T-helper 2 cell treated with Interferon-gamma antibody and Interleukin-4, amounts not matched to agents 5 μg/mL and 100 μg/mL, for 36 hours (primary cell): Measurements from ENCODE around the gene MAPK4.

Source experiments
- DNase-seq: peaks from one replicate; pipeline ENCODE4 v3.0.0; 2021; ENCODE audit warnings: low spot score
- H3K27ac Mint-ChIP-seq: one replicate; pipeline ENCODE4 v1.8.0; 2021; ENCODE audit warnings: mild to moderate bottlenecking, mixed read lengths
- H3K27me3 Mint-ChIP-seq: one replicate; pipeline ENCODE4 v1.8.0; 2021; ENCODE audit warnings: low read depth, mixed read lengths
- H3K36me3 Mint-ChIP-seq: one replicate; pipeline ENCODE4 v1.8.0; 2021; ENCODE audit warnings: low read depth, mixed read lengths
- H3K4me1 Mint-ChIP-seq: one replicate; pipeline ENCODE4 v1.8.0; 2021; ENCODE audit warnings: low read depth, mixed read lengths
- H3K4me3 Mint-ChIP-seq: one replicate; pipeline ENCODE4 v1.8.0; 2022; ENCODE audit warnings: mild to moderate bottlenecking, moderate library complexity, mixed read lengths
- H3K9me3 Mint-ChIP-seq: one replicate; pipeline ENCODE4 v1.8.0; 2021; ENCODE audit warnings: mixed read lengths

MAPK4 gene

DNA sequence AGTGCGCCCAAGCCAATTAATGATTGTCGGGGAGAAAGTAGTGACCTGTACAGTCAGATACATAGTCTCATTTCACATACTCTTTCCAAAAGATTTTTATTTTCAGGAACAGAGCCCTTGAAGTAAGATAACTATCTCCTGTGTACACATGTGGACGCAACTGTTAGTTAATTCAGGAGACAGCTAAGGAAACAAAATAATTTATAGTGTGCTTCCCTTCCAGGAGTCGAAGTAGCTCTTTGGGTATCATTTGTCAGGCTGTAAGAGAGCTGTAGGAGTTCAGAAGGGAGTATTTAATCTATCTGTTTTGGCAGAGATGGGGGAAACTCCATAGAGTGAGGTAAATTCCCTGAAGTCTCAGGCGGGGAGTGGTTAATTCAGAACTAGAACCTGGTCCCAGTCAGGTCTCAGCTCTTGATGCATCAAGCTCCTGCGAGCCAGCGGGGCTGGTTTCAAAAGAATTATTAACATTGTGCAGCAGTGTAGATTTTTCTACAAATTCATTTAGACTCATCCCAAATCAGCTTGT is 63.0 kb downstream of the MAPK4 start:
- Mint-ChIP-seq H3K27ac (no peak overlapping the region), H3K27me3 (peaks cover 2% of the 10 kb centered on the region), H3K36me3 (no peaks in the 10 kb centered on the region), H3K4me3 (no peak overlapping the region), H3K9me3 (no peaks in the 10 kb centered on the region), H3K4me1 (no peaks in the 10 kb centered on the region)
- DNase-seq = no peak

DNA sequence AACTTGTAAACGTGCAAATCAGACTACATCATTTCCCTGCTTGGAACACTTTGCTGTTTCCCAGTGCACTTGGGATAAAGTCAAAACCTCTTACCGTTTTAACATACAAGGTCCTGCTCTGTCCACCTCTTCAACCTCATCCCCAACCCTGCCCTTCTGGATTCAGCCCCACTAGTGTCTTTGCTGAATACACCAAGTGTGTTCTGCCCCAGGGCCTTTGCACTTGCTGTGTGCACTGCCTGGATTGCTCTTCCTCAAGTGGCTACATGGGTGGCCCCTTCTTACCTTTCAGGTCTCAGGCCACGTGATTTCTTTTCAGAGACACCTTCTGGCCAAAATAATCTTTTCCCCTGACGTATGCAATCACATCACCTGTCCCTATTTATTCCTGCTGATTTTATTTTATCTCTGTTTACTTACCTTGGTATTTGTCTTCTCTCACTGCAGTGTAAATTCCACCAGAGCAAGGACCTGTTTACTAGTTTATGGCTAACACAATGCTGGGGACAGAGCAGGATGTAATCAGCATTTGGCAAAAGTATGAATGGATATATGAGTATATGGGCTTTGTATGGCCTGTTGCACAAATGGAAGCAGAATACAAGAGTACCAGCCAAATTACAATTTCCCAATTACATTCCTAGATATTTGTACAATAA is 63.9 kb downstream of the MAPK4 start:
- H3K9me3 Mint-ChIP-seq = no peaks in the 10 kb centered on the region
- H3K36me3 Mint-ChIP-seq = no peaks in the 10 kb centered on the region
- no peak overlapping the region for H3K4me3 Mint-ChIP-seq
- H3K27me3 Mint-ChIP-seq = peaks cover 2% of the 10 kb centered on the region
- H3K27ac Mint-ChIP-seq = no peak overlapping the region
- no peak for DNase-seq
- no peaks in the 10 kb centered on the region for H3K4me1 Mint-ChIP-seq

DNA sequence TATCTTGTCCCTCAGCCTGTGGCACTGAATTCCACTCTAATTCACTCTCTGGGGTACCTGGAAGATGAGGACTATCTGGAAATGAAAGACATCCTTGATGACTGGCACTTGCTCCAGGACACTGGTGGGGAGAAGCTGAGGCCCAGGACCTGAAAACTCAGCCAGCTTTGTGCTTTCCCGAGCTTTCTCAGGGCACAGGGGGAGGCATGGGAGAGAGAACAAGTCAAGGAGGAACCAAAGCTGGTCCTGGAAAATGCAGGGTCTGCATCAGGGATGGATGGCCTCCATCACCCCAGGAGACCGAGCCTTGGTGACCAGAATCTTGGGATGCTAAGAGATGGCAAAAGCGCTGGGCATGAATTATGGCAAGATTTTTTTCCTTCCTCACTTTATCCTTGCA is 65.1 kb downstream of the MAPK4 start:
- no peaks in the 10 kb centered on the region for H3K4me1 Mint-ChIP-seq
- no peak overlapping the region for H3K27ac Mint-ChIP-seq
- no peak overlapping the region for H3K4me3 Mint-ChIP-seq
- peaks cover 2% of the 10 kb centered on the region for H3K27me3 Mint-ChIP-seq
- no peaks in the 10 kb centered on the region for H3K9me3 Mint-ChIP-seq
- H3K36me3 Mint-ChIP-seq = no peaks in the 10 kb centered on the region
- no peak for DNase-seq

DNA sequence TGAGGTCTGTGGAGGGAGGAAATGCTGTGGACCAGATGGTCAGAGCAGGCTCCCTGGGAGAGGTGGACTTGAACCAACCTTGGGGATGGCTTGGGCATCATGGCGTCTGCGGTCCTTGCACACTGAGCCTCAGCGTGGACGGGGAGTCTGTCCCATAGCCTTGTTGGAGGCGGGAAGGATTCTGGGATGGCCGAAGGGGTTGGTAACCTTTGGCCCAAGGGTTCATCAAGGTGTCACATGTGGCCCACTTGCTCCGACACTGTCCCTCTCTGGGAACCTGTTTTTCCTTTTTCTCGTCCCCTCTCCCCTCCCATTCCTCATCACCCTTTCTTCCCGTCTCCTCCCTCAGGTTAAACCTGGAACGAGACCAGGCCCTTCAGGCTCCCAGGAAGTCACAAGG is 66.4 kb downstream of the MAPK4 start:
- no peak for DNase-seq
- no peaks in the 10 kb centered on the region for H3K9me3 Mint-ChIP-seq
- no peak overlapping the region for H3K4me3 Mint-ChIP-seq
- H3K27me3 Mint-ChIP-seq = peaks cover 2% of the 10 kb centered on the region
- no peaks in the 10 kb centered on the region for H3K4me1 Mint-ChIP-seq
- no peaks in the 10 kb centered on the region for H3K36me3 Mint-ChIP-seq
- H3K27ac Mint-ChIP-seq = no peak overlapping the region

DNA sequence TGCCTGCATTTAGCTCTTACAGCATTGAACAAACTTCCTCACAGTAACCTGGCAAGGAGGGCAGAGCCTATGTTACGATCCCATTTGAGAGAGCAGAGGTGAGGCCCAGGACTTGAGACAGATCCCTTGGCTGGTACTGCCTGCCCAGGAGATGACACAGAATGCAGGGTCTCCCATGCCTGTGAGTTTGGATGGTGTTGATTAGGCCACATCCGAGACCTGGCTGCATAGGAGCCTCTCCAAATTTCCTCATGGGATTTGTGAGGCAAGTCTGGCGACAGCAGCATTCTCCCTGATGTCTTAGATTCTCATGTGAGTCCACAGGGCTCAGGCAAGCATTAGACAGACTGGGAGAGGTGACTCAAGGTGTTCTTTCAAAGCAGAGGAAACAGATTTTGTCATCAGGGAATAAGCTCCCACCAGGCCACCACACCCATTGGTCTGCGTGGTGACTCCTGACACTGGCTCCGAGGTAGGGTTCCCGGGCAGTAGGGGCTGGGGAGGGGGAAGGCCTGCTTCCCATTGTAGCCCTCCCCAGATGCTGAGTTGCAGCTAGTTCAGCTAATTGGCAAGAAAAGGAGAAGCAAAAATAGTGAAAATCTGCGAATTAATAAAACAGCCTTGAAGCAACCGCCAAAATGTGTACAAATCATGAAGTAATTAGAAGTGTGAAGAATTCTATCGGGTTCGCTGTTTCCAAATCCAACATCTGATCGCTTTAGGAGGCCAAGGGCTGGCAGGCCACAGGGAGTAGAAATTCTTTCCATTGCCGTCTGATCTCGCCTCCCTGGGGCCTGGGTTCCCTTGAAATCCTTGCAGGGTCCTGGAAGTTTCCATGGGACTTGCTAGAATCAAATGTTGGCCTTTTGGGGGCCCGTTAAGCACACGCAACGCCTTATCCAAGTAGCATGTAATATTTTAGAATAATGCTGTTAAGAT is 68.0 kb downstream of the MAPK4 start:
- no peak overlapping the region for H3K4me3 Mint-ChIP-seq
- H3K9me3 Mint-ChIP-seq = no peaks in the 10 kb centered on the region
- no peaks in the 10 kb centered on the region for H3K4me1 Mint-ChIP-seq

DNA sequence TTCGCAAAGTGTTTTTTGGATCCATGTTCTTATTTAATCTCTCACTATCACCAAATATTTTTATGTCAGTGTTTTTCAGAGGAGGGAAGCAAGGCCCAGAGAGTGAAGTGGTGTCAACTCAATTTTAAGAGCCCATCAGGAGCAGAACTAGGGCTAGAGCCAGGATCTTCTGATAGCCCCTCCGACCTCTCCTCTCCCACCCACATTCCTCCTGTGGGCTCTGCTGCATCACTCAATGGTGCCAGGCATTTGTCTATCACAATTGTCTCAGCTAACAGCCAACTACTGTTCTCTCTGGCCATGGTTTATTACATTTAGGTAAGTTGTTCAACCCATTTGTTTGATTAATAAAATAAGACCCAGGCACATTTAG is 68.6 kb downstream of the MAPK4 start:
- Mint-ChIP-seq H3K27me3 (no peaks in the 10 kb centered on the region), H3K36me3 (no peaks in the 10 kb centered on the region), H3K4me1 (no peaks in the 10 kb centered on the region), H3K27ac (no peak overlapping the region), H3K4me3 (no peak overlapping the region), H3K9me3 (no peaks in the 10 kb centered on the region)
- no peak for DNase-seq

More for the DNA sequence above, 68.0 kb downstream of the MAPK4 start:
- no peak for DNase-seq
- H3K27ac Mint-ChIP-seq = no peak overlapping the region
- H3K27me3 Mint-ChIP-seq = peaks cover 2% of the 10 kb centered on the region
- no peaks in the 10 kb centered on the region for H3K36me3 Mint-ChIP-seq

DNA sequence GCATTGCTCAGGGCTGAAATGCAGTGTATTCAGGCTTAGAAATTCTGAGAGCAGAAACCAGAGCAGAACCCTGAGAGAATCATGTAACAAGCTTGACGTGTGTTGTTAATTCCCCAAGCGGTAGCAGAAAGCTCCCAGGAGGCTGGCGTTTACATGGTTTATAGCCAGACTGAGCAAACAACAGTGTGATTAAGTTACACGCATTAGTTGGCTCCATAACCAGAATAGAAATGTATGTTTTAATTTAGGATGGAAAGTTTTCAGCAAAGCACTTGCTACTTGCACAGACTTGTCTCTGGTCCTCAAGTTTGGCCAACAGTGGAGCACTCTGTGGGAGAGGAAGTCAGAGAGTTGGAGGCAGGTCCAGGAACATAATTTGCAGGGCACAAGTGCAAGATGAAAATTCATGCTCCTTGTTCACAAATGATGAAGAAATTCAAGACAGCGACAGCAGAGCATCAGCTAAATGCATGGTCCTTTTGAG is 69.3 kb downstream of the MAPK4 start:
- H3K27me3 Mint-ChIP-seq = no peaks in the 10 kb centered on the region
- no peak overlapping the region for H3K27ac Mint-ChIP-seq
- no peaks in the 10 kb centered on the region for H3K9me3 Mint-ChIP-seq
- H3K36me3 Mint-ChIP-seq = no peaks in the 10 kb centered on the region
- no peak for DNase-seq
- no peak overlapping the region for H3K4me3 Mint-ChIP-seq
- no peaks in the 10 kb centered on the region for H3K4me1 Mint-ChIP-seq

DNA sequence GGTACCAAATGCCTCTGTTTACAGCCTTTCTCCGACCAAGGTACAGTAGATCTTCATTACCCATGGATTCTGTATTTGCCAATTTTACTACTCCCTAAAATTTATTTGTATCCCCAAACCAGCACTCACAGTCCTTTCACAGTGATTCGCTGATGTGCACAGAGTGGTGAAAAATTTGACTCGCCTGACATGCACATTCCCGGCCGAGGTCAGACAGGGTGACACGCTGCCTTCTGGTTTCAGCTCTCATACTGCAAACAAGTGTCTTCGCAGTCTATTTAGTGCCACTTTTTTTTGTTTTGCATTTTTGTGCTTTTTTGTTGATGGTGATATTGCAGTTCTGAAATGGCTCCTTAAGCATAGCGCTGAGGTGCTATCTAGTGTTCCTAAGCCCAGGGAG is 71.0 kb downstream of the MAPK4 start:
- H3K27me3 Mint-ChIP-seq = no peaks in the 10 kb centered on the region
- no peaks in the 10 kb centered on the region for H3K36me3 Mint-ChIP-seq
- no peak for DNase-seq
- no peaks in the 10 kb centered on the region for H3K9me3 Mint-ChIP-seq
- no peak overlapping the region for H3K27ac Mint-ChIP-seq
- H3K4me3 Mint-ChIP-seq = no peak overlapping the region
- no peaks in the 10 kb centered on the region for H3K4me1 Mint-ChIP-seq

DNA sequence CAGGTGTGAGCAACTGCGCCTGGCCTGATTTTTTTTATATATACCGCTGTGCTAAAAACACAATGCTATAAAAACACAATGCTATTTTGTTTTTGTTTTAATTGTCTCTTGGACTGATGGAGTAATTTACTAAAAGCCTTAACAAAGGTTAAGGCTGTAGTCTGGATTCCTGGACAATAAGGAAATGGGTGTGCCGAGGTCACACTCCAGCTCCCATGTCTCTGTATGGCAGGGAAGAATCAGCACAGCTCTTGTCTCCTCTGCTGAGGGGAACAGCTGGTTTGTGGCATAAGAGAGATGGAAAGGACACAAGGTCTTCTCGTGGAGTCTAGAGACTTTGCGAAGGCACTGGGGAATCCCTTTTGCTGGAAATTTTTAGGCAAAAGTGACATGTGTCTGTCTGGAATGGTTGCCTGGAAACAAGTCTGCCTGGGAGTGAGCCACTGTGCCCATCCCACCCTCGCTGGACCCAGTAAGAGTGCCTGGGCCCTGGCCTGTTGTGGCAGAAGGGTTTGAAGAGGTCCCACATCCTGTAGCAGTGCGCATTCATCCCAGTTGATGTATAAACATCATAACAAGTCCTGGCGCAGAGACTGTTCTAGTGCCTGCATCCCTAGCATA is 73.1 kb downstream of the MAPK4 start:
- H3K4me3 Mint-ChIP-seq = no peak overlapping the region
- H3K27me3 Mint-ChIP-seq = no peaks in the 10 kb centered on the region
- H3K4me1 Mint-ChIP-seq = no peaks in the 10 kb centered on the region
- no peak for DNase-seq
- no peaks in the 10 kb centered on the region for H3K9me3 Mint-ChIP-seq
- no peak overlapping the region for H3K27ac Mint-ChIP-seq
- H3K36me3 Mint-ChIP-seq = no peaks in the 10 kb centered on the region

DNA sequence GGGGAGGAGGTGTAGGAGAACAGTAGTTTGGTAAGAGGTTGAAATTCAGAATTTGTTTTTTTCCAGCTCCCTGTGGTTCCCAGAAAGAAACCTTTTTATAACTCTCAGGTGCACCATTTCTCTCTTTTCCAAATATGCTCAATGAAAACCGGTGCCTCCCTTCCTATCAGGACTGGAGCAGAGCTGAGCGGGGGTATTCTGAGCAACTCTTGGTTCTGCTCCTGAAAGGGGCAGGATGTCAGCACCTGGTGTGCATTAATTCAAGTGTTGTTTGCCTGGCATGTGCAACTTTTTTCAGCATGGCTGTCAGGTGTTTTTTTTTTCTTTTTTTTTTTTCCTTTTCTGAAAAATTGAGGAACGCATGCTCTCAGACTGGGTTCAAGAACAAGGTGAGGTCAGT is 74.1 kb downstream of the MAPK4 start:
- Mint-ChIP-seq H3K4me3 (no peak overlapping the region), H3K9me3 (no peaks in the 10 kb centered on the region), H3K27ac (no peak overlapping the region), H3K27me3 (no peaks in the 10 kb centered on the region), H3K36me3 (no peaks in the 10 kb centered on the region), H3K4me1 (no peaks in the 10 kb centered on the region)
- DNase-seq = no peak

DNA sequence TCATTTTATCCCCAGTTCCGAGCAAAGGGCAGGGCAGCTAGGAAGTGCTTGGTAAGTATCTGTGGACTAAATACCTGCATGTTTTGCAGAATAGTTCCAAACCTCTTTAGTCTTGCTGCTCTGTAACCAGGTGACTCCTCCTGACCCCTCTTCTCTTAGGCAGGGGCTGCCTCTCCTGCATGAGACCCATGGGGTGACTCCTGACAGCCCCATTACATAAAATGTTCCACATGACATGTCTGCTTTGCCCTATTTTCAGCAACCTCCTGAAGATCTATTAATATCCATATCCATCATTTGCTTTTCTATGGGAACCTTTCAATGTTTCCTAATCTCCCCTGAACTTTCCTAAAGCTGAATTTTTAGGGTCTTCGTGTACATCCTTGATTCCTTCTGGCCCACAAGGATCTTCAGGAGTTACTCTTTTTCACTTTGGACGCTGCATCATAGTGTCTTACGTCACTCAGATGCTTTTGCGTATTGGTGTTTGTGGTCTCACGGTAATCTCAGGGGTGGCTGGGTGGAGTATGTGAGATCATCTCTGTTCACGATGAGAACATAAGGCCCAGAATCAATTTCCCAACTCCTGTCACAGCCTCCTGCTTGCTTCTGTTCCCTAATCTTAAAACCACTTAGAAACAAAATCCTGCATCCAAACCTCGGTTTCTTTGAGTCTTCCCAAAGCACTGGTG is 76.6 kb downstream of the MAPK4 start:
- H3K9me3 Mint-ChIP-seq = no peaks in the 10 kb centered on the region
- no peaks in the 10 kb centered on the region for H3K4me1 Mint-ChIP-seq
- no peaks in the 10 kb centered on the region for H3K27me3 Mint-ChIP-seq
- DNase-seq = no peak
- no peak overlapping the region for H3K4me3 Mint-ChIP-seq
- no peak overlapping the region for H3K27ac Mint-ChIP-seq
- no peaks in the 10 kb centered on the region for H3K36me3 Mint-ChIP-seq

DNA sequence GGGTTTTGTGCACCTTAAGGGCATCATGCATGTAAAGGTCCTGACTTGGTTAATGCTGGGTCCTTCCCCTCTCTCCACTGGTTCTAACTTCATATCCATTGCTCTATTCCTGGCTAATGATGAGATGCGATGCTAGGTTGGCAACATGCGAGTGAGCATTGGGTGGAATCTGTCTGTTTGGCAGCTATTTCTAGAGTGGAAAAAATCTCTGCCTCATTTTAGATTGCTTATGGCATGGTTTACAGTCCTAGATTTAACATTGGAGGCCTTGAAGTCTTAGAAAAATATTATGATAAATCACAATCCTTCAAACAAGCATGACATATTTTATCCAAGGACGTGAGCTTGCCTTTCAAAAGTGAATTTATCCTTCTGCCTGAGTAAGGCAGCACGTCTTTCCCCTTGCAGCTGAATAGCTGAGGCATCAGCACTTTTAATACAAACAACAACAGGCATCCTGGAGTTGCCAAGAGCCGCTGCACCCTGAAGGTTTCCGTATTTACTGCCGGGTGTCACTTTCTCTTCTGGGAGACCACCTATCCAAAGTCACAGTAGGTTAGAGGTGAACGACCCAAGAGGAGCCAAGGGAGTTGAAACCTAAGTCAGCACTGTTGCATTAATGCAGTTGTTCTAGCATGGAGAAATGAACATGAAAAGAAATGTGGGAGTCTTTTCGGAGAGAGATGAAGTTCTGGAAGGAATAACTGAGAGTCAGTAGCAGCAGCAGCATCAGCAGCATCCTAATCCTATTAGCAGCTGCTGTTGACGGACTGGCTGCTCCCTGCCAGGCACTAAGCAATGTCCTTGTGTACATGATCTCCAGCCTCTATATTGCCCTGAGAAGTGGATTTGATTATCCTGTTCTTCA is 78.4 kb downstream of the MAPK4 start:
- no peaks in the 10 kb centered on the region for H3K36me3 Mint-ChIP-seq
- H3K9me3 Mint-ChIP-seq = no peaks in the 10 kb centered on the region
- H3K27me3 Mint-ChIP-seq = peaks cover 2% of the 10 kb centered on the region
- no peak overlapping the region for H3K4me3 Mint-ChIP-seq
- DNase-seq = no peak
- no peaks in the 10 kb centered on the region for H3K4me1 Mint-ChIP-seq
- no peak overlapping the region for H3K27ac Mint-ChIP-seq

DNA sequence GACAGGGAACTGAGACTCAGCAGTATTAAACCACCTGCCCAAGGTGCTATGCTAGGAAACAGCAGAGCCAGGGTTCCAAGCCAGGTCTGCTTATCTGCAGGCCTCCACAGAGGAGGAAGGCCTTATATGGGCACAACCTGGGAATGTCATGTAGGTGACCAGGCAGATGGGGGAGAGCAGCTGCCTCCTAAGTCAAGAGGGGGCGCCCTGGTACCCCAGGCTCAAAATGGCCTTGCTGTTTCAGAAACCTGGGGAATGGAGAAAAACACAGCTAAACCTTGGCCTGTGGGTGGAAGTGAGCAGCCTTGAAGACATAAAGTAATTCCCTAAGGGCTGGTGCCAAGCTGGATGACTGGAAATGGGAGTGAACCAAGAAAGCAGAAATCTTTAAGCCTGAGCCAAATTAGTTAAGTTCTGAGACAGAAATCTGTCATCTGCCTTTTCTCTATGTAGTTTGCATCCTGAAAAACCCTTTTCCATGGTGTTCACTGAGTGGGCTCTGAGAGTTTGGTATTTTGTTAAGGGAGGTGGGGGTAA is 79.1 kb downstream of the MAPK4 start:
- DNase-seq = no peak
- Mint-ChIP-seq H3K27ac (no peak overlapping the region), H3K4me3 (no peak overlapping the region), H3K36me3 (no peaks in the 10 kb centered on the region), H3K9me3 (no peaks in the 10 kb centered on the region), H3K27me3 (peaks cover 2% of the 10 kb centered on the region), H3K4me1 (no peaks in the 10 kb centered on the region)
